ENCODE data around the gene CHTF8.

DNA sequence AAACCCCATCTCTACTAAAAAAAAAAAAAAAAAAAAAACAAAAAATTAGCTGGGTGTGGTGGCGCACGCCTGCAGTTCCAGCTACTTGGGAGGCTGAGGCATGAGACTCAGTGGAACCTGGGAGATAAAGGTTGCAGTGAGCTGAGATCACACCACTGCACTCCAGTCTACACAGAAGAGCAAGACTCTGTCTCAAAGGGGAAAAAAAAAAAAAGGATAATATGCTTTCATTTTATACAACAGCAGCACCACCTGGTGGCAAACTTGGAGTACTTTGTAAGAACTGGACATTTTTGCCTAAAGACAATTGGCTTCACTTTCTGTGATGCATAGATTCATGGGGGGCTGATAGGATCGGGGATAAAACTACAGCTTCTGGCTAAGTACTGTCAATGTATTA lies 8.5 kb downstream of the CHTF8 start:
- TF ChIP-seq, protein P1, sequence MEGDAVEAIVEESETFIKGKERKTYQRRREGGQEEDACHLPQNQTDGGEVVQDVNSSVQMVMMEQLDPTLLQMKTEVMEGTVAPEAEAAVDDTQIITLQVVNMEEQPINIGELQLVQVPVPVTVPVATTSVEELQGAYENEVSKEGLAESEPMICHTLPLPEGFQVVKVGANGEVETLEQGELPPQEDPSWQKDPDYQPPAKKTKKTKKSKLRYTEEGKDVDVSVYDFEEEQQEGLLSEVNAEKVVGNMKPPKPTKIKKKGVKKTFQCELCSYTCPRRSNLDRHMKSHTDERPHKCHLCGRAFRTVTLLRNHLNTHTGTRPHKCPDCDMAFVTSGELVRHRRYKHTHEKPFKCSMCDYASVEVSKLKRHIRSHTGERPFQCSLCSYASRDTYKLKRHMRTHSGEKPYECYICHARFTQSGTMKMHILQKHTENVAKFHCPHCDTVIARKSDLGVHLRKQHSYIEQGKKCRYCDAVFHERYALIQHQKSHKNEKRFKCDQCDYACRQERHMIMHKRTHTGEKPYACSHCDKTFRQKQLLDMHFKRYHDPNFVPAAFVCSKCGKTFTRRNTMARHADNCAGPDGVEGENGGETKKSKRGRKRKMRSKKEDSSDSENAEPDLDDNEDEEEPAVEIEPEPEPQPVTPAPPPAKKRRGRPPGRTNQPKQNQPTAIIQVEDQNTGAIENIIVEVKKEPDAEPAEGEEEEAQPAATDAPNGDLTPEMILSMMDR (conservative IDR thresholded peaks at IDR 0.05): peak; percentile 87
- TF ChIP-seq EZH2 (IDR thresholded peaks at IDR 0.05; ENCODE audit: low read depth): no peak

Data from PC-9 (cell line).